ENCODE results near the gene MT4.

MT4 gene

GRCh38 chr16:56615353-56615752 is 50.5 kb downstream of the MT4 start:
- H3K4me3 ChIP-seq (ENCODE audit: low read depth, low read length) = no peak overlapping the region
- TF ChIP-seq, protein P1, sequence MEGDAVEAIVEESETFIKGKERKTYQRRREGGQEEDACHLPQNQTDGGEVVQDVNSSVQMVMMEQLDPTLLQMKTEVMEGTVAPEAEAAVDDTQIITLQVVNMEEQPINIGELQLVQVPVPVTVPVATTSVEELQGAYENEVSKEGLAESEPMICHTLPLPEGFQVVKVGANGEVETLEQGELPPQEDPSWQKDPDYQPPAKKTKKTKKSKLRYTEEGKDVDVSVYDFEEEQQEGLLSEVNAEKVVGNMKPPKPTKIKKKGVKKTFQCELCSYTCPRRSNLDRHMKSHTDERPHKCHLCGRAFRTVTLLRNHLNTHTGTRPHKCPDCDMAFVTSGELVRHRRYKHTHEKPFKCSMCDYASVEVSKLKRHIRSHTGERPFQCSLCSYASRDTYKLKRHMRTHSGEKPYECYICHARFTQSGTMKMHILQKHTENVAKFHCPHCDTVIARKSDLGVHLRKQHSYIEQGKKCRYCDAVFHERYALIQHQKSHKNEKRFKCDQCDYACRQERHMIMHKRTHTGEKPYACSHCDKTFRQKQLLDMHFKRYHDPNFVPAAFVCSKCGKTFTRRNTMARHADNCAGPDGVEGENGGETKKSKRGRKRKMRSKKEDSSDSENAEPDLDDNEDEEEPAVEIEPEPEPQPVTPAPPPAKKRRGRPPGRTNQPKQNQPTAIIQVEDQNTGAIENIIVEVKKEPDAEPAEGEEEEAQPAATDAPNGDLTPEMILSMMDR (IDR thresholded peaks at IDR 0.05; ENCODE audit: low read depth, low read length) = no peak

DNA sequence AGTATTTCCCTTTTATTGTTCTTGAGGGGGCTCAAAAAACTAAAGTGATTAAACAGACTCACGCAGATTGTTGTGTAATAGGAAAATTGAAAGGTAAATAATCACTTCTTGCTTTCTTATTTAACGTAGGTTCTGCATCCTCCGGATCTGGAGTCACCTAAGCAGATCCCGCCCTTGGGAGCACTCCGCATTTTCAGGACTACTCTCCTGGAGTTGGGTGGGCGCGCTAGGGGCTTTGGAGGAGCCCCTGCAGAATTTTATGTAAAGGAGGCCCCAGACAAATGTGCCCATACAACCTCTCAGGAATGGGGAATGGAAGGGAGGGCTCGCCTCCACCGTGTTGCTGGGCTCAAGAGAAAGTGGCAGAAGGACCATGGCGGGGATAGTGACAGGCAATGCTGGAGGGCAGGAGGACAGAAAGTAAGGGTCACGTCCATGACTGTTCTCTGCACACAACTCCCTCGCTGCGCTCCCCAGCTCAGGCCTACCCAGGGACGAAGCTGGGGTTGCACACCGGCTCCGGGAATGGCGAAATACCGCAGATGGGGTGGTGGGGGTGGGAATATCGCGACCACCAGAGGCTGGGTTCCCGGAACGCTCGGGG is 51.8 kb downstream of the MT4 start:
- TF ChIP-seq, protein P1 (IDR thresholded peaks at IDR 0.05; ENCODE audit: low read depth, low read length) = no peak
- no peak overlapping the region; the same call in 1 of the 2 replicates for H3K4me3 ChIP-seq (ENCODE audit: low read depth, low read length)

GRCh38 chr16:56617212-56618085 is 52.6 kb downstream of the MT4 start:
- H3K4me3 ChIP-seq (ENCODE audit: low read depth, low read length) = peak overlapping the region; percentile 55
- TF ChIP-seq, protein P1 (IDR thresholded peaks at IDR 0.05; ENCODE audit: low read depth, low read length) = no peak

DNA sequence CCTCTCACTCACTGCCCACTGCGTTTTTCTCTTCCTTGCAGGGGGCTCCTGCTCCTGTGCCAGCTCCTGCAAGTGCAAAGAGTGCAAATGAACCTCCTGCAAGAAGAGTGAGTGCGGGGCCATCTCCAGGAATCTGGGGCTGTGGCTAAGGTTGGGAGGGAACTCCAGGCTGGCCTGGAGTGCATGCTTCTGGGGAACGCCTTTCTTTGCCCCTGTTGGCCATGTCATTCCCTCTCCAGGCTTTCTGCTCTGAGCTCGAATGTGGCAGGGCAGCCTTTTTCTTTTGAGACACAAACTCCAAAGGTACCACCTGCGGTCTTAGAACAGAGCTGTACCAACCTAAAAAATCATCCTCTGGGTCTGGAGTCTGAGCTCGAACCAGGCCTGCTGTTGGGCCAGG is 53.3 kb downstream of the MT4 start:
- TF ChIP-seq, protein P1 (IDR thresholded peaks at IDR 0.05; ENCODE audit: low read depth, low read length) = no peak
- peak overlapping the region; percentile 55 for H3K4me3 ChIP-seq (ENCODE audit: low read depth, low read length)

Data from WI38 (cell line).